HG02943 (cell line): ENCODE data around the gene RFX7.
"Not testable (repeated sequence)": the region's sequence is repeated elsewhere in the genome, so short reads cannot be mapped to it uniquely, and the experiment has no call there.

Source experiments
- ATAC-seq: cut with Tn5 transposase; IDR thresholded peaks from one replicate; pipeline ENCODE4 v1.9.1; 2021; ENCODE audit warnings: mild to moderate bottlenecking, low read depth, moderate library complexity; ENCODE audit not compliant: unreplicated experiment

The RFX7 gene

DNA sequence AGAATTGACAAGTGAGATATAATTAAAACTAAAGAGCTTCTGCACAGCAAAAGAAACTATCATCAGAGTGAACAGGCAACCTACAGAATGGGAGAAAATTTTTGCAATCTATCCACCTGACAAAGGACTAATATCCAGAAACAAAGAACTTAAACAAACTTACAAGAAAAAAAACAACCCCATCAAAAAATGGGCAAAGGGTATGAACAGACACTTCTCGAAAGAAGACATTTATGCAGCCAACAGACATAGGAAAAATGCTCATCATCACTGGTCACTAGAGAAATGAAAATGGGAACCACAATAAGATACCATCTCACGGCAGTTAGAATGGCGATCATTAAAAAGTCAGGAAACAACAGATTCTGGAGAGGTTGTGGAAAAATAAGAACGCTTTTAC, 88.9 kb downstream of the RFX7 start:
- not testable (repeated sequence) for ATAC-seq

DNA sequence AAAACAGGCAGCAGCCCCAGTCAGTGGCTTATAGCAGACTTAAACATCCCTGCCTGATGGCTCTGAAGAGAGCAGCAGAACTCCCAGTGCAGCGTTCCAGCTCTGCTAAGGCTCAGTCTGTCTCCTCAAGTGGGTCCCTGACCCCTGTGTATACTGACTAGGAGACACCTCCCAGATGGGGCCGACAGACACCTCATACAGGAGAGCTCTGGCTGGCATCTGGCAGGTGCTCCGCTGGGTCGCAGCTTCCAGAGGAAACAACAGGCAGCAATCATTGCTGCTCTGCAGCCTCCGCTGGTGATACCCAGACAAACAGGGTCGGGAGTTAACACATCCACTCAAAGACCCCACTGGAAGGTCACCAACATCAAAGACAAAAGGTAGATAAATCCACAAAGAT, 93.5 kb downstream of the RFX7 start:
- ATAC-seq: no peak

DNA sequence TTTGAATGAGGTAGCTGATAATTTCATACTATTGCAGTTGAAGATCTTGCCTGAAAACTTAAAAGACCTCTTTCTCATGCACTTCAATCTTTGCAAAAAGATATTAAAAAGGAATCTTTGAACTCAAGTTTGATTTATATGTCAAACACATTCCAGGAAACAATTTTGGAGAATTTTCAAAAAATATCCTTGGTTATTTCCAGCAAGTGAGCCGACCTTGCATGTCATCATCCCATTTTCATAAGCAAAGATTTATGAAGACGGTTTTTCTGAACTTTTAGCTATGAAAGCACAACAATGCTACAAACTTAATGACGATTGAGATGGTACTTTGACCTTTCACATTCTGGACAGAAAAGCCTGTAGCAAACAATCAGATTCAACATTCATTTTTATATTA, 95.6 kb downstream of the RFX7 start:
- ATAC-seq: no peak

DNA sequence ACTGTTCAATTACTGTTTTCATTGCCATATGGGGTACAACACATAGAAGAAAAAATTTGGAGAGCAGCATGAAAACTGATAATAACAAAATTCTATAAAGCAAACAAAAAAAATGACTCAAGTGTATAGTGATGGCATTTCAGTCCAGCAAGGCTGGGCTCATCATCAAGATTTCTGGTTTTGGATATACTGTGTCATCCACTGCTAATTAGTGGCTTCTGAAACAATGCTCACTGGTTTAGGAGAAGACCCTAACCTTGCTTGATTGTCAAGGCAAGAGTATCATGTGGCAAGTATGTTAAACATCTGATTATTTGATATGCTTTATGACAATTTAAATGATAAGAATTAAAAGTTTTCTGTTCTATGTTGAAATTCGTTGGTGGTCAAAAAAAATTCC, 96.9 kb downstream of the RFX7 start:
- no peak for ATAC-seq

DNA sequence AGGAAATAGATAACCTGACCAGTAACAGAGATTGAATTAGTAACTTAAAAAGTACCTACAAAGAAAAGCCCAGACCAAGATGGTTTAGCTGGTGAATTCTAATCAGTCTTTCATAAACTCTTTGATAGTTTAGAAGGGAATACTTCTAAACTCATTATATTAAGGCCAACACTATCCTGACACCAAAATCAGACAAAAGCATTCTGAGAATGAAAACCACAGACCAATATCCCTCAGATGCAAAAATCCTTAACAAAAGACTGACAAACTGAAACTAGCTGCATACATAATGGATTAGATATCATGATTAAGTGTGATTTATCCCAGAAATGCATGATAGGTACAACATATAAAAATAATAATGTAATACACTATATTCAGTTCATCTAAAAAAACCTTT, 115.6 kb downstream of the RFX7 start:
- no peak for ATAC-seq

DNA sequence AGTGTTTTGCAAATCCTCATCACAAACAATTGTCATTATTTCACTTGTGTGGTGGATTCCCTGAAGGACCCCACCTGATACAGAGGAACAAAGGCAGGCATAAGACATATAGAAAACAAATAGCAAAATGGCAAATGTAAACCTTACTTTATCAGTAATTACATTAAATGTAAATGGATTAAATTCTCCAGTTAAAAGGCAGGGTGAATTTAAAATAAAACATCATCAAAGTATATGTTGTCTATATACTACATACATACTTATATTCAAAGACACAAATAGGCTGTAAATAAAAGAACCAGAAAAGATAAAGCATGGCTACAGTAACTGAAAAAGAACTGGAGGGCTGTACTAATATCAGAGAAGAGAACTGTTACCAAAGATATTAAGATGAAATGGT, 117.3 kb downstream of the RFX7 start:
- no peak for ATAC-seq

DNA sequence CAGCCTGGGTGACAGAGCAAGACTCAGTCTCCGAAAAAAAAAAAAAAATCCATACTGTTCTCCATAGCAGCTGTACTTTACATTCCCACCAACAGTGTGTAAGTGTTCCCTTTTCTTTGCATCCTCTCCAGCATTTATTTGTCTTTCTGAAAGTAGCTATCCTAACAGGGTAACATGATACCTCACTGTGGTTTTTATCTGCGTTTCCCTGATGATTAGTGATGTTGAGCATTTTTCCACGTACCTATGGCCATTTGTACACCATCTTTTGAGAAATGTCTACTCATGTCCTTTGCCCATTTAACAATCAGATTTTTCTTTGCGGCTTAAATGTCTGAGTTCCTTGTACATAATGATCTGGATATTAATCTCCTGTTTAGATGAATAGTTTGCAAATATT, 119.3 kb downstream of the RFX7 start:
- ATAC-seq: no peak

DNA sequence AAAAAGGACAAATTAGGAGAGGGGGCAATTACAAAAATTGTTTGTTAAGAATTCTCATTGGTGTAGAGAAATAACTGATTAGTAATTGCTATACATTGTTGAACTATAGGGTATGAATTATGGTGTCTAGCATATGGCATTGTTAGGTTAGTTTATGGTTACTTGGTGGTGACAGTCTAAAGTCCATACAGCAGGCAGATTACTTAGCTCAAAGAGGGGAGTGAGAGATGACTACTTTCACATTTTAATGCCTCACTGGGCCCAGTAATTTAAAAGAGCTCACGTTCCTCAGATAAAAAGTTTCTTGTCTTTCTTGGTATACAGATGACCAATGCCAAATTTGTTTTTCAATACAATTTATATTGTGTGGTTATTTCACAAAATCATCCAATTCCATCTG, 137.8 kb downstream of the RFX7 start:
- no peak for ATAC-seq

DNA sequence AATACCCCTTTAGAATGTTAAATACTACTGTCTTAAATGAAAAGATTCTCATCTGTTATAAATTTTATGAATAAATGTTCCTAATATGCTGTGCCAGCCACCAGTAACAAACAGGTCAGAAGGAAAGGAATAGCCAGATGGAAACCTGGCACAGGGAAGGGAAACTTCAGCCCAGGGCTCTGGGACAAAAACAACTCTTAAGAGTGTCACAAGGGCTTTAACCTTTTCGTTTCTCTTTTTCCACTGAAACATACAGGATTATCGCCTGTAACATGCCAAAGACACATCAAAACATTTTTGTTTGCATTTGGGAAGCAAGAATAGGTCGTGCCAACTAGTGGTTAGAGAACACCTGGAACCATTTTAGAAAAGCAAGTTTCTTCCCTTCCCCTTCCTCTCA, 141.2 kb downstream of the RFX7 start:
- ATAC-seq: no peak

DNA sequence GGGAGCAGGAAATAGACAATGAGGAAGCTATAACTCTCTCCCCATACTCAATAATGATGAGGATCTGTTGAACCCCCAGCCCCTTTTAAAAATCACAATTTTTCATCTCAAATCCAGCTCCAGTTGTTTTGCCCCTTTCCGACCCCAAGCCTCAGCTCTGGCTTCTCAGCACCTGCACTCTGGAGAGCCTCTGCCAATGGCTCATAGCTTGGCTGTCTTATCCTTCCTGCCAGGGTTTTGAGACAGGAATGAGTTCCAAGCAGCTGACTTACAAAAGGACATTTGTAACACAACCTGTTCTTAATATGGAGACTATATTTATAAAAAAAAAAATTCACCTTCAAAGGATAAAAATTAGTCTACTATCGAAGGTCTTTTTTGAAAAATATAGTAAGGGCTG, 144.4 kb downstream of the RFX7 start:
- no peak for ATAC-seq

DNA sequence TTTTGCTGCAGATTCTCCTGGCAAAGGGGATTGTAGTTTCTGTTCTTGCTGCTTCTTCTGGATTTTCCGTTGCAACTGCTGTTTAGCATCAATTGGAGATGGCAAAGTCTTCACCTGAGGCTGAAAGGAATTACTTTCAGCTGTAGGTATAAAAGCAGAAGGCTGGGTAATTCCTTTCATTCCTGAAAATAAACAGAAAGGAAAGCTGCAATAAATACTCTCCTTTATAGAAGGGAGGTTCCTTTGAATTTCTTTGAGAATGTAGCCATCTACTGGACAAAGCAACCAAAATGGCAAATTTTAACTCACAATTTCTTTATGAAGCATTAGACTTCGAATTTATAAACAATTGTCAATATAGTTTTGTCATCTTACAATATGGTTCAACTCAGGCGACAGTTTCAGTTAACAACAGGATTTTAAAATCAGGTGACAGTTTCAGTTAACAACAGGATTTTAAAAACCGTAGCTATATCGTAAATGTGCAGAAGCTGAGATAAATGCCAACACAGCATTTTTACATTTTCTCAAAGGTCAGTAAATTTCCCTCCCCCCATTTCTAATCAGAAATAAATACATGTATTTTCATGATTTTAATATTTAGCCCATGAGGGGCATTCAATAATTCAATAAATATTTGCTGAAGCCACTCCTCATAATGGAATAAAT, 145.3 kb downstream of the RFX7 start:
- no peak for ATAC-seq

DNA sequence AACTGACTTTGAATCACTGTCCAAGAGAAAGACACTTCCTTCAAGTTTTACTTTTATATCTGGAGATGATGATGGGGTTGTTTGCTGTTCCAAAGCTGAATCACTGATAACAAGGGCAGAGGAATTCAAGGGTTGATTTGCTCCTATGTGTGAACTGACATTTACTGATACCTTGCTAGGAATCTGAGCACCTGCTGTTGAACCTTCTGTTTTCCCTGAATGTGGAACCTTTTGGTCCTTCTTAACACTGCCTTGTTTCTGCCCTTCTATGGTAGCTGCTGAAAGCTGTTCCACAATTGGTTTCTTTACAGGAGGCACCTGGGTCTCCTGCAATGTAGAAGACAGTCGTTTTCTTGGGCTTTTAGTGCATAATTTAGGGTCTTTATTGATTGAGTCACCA, 148.3 kb downstream of the RFX7 start:
- no peak for ATAC-seq

DNA sequence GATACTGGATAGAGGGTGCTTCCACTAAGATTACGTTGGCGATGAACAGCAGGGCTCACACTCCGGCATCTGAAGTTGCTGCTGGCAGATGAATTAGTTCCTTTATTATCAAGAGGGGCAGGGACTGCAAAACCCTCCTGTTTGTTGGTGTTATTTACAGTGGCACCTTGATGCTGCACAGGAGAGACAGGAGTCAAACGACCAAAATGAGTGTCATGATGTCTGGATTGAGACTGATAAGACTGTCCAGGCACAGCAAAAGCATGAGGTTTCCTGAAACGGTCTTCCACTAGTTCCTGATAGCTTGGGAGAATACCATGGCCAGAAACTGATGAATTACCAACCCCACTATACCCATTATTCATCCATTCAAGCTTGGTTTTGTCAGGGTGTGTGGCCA, 149.5 kb downstream of the RFX7 start:
- no peak for ATAC-seq

DNA sequence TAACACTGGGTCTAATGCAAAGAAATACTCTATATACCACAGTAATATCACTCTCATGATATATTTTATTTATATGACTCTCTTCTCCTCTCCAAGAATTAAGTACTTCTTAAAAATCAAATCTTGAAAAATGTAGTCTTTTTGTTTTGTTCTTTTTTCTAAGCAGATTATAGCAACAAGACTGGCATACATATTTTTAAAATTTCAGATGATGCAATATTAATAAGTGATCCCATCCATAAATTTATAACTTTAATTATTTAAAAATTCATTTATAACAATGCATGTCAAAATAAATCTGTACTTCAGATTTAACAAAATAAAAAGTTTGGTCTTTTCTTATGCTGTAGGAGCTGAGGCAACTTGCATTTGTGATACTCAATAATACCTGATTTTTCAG, 155.3 kb downstream of the RFX7 start:
- ATAC-seq: no peak

DNA sequence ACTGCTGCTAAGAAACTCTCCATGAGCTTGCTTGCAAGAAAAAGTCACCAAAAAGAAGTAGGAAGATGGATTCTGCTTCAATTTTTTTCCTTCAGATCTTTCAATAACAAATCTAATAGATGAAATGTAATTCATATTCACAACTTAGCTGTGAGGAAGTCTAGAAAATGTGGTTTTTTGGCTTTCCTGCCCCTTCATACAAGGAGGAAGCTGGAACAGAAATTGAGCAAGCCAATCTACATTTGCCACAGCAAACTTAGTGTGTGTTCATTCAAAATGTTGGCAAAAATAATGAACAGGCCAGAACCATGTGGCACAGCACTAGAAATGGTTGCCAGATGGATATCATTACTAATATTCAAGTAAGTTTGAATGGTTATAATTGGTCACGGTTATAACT, 157.1 kb downstream of the RFX7 start:
- no peak for ATAC-seq

DNA sequence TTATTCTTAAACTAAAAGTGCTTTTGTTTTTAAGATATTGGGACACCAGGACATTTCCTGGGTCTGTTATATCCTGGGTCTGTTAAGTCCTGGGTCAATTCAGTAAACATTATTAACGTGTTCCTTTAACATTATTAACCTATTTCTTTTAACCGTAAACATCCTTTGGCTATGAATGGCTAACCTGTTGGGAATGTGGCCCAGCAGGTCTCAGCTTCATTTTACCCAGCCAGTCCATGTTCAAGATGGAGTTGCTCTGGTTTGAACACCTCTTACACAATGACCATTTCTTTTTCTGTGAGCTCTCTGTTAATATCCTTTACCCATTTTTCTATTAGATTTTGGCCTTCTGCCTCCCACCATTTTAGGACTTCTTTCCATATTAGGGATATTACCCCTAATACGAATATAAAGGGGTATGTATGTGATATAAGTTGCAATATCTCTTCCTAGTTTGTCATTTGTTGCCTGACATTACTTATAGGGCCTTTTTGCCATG, 161.4 kb downstream of the RFX7 start:
- no peak for ATAC-seq

DNA sequence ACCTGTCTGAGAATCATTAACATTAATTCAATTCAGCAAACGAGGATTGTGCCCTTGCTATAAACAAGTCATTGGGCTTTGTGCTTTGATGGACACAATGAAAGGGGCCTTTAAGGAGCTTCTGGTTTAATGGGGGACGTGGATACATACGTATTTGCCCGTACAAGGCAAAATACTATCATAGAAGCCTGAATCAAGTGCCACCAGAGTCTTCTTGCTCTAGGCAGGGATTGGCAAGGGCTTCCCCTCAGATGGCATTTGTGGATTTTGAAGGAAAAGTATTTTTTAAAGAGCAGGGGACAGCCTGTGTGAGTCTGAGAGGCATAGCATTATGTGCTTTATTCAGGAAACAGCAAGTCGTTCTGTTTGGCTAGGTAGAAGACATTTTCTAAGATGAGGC, 166.6 kb downstream of the RFX7 start:
- ATAC-seq: no peak

DNA sequence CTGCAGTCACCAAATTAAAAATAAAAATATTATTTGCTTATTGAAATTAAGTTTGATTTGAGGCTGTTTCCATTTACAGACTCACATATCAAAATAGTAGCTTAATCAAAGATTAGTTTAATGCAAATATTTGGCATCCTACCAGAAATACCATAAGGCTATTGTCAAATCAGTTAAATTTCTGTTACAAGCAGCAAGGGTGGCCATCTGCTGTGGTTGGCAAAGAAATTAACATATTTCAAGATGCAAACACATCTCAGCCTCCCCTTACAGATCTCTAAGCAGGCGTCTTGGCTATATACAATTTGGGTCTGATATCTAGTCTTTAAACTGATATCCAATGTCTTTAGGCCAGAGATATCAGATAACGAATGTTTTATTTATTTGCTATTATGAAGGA, 167.0 kb downstream of the RFX7 start:
- ATAC-seq: no peak

DNA sequence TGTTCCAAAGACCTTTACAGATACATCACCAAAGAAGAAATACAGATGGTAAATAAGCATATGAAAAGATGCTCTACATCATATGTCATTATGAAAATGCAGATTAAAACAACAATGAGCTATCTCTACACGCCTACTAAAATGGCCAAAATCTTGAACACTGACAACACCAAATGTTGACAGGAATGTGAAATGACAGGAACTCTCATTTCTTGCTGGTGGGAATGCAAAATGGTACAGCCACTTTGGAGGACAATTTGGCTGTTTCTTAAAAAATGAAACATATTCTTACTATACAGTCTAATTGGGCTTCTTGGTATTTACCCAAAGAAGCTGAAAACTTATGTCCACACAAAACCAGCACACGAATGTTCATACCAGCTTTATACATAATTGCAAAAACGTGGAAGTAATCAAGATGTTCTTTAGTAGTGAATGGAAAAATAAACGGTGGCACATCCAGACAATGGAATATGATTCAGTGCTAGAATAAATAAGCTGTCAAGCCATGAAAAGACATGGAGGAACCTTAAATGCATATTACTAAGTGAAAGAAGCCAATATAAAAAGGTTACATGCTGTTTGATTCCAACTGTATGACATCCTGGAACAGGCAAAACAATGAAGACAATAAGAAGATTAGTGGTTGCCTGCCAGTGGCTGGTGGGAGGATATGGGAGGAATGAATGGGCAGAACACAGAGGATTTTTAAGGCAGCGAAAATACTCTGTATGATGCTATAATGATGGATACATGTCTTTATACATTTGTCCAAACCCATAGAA, 169.0 kb downstream of the RFX7 start:
- no peak for ATAC-seq

DNA sequence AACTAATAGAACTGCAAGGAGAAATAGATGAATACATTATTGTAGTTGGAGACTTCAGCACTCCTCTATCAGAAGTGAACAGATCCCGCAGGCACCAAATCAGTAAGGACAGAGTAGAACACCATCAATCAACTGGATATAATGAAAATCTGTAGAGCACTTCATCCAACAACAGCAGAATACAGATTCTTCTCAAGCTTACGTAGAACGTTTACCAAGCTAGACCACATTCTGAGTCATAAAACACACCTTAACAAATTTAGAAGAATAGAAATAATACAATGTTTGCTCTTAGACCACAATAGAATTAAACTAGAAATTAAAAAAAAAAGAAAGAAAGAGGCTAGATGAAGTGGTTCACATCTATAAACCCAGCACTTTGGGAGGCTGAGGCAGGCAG, 179.5 kb downstream of the RFX7 start:
- ATAC-seq: no peak

DNA sequence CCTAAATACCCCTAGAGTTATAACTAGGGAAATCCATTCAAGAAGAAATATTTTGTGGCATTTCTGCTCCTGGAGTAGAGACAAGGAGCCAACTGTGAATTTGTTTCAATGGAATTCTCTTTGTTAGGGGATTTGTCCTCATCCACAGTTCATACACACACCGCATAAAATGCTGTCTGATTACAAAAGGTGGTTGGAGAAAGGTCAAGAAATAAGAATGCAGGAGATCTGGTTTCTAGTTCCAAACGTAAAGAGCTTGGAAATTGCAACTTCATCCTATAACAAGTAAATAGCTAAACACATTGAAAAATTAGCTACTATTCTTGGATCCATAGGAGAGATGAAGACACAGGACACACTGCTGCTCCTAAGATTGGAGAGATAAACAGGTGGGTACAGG, 184.0 kb downstream of the RFX7 start:
- ATAC-seq: no peak

DNA sequence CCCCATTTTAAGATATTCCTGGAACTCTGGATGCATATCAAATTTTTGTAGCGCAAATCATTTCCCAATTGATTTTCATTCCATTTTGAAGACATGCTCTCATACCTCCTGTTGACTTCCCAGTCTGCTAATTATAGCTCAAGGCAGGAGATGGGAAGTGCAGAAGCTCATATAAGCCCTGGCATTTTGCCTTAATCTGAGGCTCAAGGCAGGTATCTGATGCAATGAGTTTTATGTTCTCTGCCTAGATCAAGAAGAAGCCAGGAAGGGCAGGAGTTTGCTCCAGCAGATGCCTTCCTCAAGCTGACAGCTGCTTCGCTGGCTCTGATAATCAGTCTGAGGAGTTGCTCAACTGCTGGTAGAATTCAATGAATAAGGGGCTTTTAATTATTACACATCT, 184.7 kb downstream of the RFX7 start:
- ATAC-seq: no peak
